Measurements from ENCODE around the gene DCUN1D4. TPM values are rescaled to one million over a fixed set of nuclear protein-coding genes. Genes with fewer than 3 reads are reported as not detected.

The DCUN1D4 gene
- total RNA-seq, 1 donor from 2014 or later, result 29.5 TPM

GRCh38 chr4:51960486-51960885 is 117.5 kb downstream of the DCUN1D4 start:
- H3K9me3 ChIP-seq, result no peaks in the 10 kb centered on the region
- DNase-seq (ENCODE audit: low spot score in 2 of 2), result no peak
- no peaks in the 10 kb centered on the region for H3K36me3 ChIP-seq
- no peak overlapping the region for H3K27ac ChIP-seq
- H3K4me3 ChIP-seq, result no peak overlapping the region
- H3K27me3 ChIP-seq, result no peaks in the 10 kb centered on the region
- intact Hi-C loops (cut with DNase I), result no loop called here
- TF ChIP-seq CTCF (IDR thresholded peaks at IDR 0.05), result no peak
- no peaks in the 10 kb centered on the region for H3K4me1 ChIP-seq

- DNase-seq (ENCODE audit: low spot score in 2 of 2), result no peak
- no peak overlapping the region for H3K4me3 ChIP-seq
- no peak overlapping the region for H3K27ac ChIP-seq
- H3K9me3 ChIP-seq, result peaks cover 0 to 4% of the 10 kb centered on the region in 2 donors
- H3K27me3 ChIP-seq, result no peaks in the 10 kb centered on the region
- H3K36me3 ChIP-seq, result no peaks in the 10 kb centered on the region
- TF ChIP-seq CTCF (IDR thresholded peaks at IDR 0.05), result no peak
- intact Hi-C loops (cut with DNase I), result no loop called here
- H3K4me1 ChIP-seq, result no peaks in the 10 kb centered on the region
Measured at GRCh38 chr4:51963841-51964517, 121.0 kb downstream of the DCUN1D4 start.

- Histone ChIP-seq H3K9me3 (peaks cover 0 to 4% of the 10 kb centered on the region in 2 donors), H3K4me3 (no peak overlapping the region), H3K4me1 (no peaks in the 10 kb centered on the region), H3K27me3 (no peaks in the 10 kb centered on the region), H3K36me3 (no peaks in the 10 kb centered on the region), H3K27ac (no peak overlapping the region)
- DNase-seq (ENCODE audit: low spot score in 2 of 2), result no peak
- intact Hi-C loops (cut with DNase I), result no loop called here
- TF ChIP-seq CTCF (IDR thresholded peaks at IDR 0.05), result no peak
Measured at GRCh38 chr4:51965862-51966261, 122.9 kb downstream of the DCUN1D4 start.

Other genes starting within 250 kb of the DCUN1D4 start
- gene LRRC66, start 177.2 kb downstream of the DCUN1D4 start, total RNA-seq, result 8.5 TPM
- 14.9 TPM for gene SGCB, start 195.1 kb downstream of the DCUN1D4 start, total RNA-seq
- gene SPATA18, start 208.2 kb downstream of the DCUN1D4 start, total RNA-seq, result 0.32 TPM

Data from ascending aorta (tissue), 2 donors.